GM23338 (cell line): Measurements from ENCODE around the gene BAAT.

ENCODE experiments used
- EZH2 ChIP-seq: fragments of 200-600 bp; sonication (generic); IDR thresholded peaks from one replicate; pipeline ENCODE4 v1.8.0; 2017; ENCODE audit warnings: antibody characterized with exemption, mild to moderate bottlenecking, low read depth; ENCODE audit not compliant: unreplicated experiment
- EZH2phosphoT487 ChIP-seq: fragments of 200-600 bp; sonication (generic); IDR thresholded peaks from one replicate; pipeline ENCODE4 v1.8.1; 2018; ENCODE audit warnings: antibody characterized with exemption; ENCODE audit not compliant: unreplicated experiment
- POLR2AphosphoS5 ChIP-seq: IDR thresholded peaks from 2 replicates; pipeline ENCODE4 v1.6.1; 2016; ENCODE audit warnings: antibody characterized with exemption, low read depth
- STAT1 ChIP-seq: IDR thresholded peaks from one replicate; pipeline ENCODE4 v1.6.1; 2016; ENCODE audit warnings: antibody characterized with exemption; ENCODE audit not compliant: unreplicated experiment
- TF ChIP-seq, protein P1 (sequence below), 2 experiments: fragments of 200-600 bp in 1 of 2; sonication (generic) in 1 of 2; conservative IDR thresholded peaks; 2 replicates each; pipeline versions ENCODE4 v1.5.1 to v1.6.1; 2016 to 2017; ENCODE audit warnings: antibody characterized with exemption in 2 of 2, low read depth in 2 of 2, mild to moderate bottlenecking in 2 of 2, moderate library complexity in 1 of 2
- TF ChIP-seq, protein P2 (sequence below): IDR thresholded peaks from one replicate; pipeline ENCODE4 v1.6.1; 2018; ENCODE audit warnings: antibody characterized with exemption; ENCODE audit not compliant: unreplicated experiment

DNA sequence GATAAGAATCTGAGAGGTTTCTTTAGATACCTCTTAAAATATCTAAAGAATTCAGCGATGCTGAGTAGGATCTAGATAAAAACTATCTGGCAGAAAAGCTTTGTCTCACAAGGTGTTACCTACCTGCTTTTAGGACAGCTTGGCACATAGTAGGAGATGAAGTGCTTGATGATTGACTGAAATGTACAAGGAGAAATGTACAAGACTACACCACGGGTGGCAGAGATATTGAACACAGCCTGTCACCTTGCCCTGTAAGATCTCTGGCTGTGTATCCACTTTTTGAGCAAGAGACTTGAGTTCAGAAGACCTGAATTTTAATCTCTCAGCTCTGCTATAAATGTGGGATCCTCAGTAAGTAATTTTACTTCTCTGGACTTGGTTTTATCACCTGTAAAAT, 35.1 kb upstream of the BAAT start:
- TF ChIP-seq, protein P1, sequence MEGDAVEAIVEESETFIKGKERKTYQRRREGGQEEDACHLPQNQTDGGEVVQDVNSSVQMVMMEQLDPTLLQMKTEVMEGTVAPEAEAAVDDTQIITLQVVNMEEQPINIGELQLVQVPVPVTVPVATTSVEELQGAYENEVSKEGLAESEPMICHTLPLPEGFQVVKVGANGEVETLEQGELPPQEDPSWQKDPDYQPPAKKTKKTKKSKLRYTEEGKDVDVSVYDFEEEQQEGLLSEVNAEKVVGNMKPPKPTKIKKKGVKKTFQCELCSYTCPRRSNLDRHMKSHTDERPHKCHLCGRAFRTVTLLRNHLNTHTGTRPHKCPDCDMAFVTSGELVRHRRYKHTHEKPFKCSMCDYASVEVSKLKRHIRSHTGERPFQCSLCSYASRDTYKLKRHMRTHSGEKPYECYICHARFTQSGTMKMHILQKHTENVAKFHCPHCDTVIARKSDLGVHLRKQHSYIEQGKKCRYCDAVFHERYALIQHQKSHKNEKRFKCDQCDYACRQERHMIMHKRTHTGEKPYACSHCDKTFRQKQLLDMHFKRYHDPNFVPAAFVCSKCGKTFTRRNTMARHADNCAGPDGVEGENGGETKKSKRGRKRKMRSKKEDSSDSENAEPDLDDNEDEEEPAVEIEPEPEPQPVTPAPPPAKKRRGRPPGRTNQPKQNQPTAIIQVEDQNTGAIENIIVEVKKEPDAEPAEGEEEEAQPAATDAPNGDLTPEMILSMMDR (conservative IDR thresholded peaks at IDR 0.05; ENCODE audit: low read depth in 2 of 2), result no peak
- TF ChIP-seq EZH2phosphoT487, result no peak
- no peak for TF ChIP-seq POLR2AphosphoS5
- no peak for TF ChIP-seq STAT1
- TF ChIP-seq, protein P2, sequence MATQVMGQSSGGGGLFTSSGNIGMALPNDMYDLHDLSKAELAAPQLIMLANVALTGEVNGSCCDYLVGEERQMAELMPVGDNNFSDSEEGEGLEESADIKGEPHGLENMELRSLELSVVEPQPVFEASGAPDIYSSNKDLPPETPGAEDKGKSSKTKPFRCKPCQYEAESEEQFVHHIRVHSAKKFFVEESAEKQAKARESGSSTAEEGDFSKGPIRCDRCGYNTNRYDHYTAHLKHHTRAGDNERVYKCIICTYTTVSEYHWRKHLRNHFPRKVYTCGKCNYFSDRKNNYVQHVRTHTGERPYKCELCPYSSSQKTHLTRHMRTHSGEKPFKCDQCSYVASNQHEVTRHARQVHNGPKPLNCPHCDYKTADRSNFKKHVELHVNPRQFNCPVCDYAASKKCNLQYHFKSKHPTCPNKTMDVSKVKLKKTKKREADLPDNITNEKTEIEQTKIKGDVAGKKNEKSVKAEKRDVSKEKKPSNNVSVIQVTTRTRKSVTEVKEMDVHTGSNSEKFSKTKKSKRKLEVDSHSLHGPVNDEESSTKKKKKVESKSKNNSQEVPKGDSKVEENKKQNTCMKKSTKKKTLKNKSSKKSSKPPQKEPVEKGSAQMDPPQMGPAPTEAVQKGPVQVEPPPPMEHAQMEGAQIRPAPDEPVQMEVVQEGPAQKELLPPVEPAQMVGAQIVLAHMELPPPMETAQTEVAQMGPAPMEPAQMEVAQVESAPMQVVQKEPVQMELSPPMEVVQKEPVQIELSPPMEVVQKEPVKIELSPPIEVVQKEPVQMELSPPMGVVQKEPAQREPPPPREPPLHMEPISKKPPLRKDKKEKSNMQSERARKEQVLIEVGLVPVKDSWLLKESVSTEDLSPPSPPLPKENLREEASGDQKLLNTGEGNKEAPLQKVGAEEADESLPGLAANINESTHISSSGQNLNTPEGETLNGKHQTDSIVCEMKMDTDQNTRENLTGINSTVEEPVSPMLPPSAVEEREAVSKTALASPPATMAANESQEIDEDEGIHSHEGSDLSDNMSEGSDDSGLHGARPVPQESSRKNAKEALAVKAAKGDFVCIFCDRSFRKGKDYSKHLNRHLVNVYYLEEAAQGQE, result no peak
- no peak for TF ChIP-seq EZH2
